Astrocyte (in vitro differentiated cells and primary cell): ENCODE data around the gene SLC66A1. TPM values are rescaled to one million over a fixed set of nuclear protein-coding genes. Genes with fewer than 3 reads are reported as not detected.

Experiments
- DNase-seq: peaks from one replicate; pipeline ENCODE4 v3.0.0-alpha.2; 2010; ENCODE audit warnings: low read depth
- FAIRE-seq: peaks from 2 replicates; lab custom pipeline; 2011; peaks lifted over from hg19 to GRCh38; lab: Jason Lieb, UNC
- H2AFZ ChIP-seq: 2 replicates; pipeline ENCODE4 v1.6.0; 2012; ENCODE audit warnings: low read depth, low read length, inconsistent platforms
- H3K27ac ChIP-seq: 2 replicates; pipeline ENCODE4 v1.5.1; 2011; ENCODE audit warnings: low read depth, low read length, inconsistent platforms
- H3K27me3 ChIP-seq: 2 replicates; pipeline ENCODE4 v1.6.0; 2011; ENCODE audit warnings: low read length, inconsistent platforms; ENCODE audit not compliant: insufficient read depth
- H3K36me3 ChIP-seq: 2 replicates; pipeline ENCODE4 v1.5.1; 2011; ENCODE audit warnings: low read length, inconsistent platforms; ENCODE audit not compliant: insufficient read depth
- H3K4me1 ChIP-seq: 2 replicates; pipeline ENCODE4 v1.5.1; 2011; ENCODE audit warnings: low read length, inconsistent platforms; ENCODE audit not compliant: insufficient read depth
- H3K4me2 ChIP-seq: 2 replicates; pipeline ENCODE4 v1.6.0; 2012; ENCODE audit warnings: low read length, inconsistent platforms
- H3K4me3 ChIP-seq: 2 replicates; pipeline ENCODE4 v1.5.1; 2011; ENCODE audit warnings: low read depth, mild to moderate bottlenecking, low read length, inconsistent platforms; ENCODE audit not compliant: insufficient read depth
- H3K79me2 ChIP-seq: 2 replicates; pipeline ENCODE4 v1.6.0; 2012; ENCODE audit warnings: mild to moderate bottlenecking, low read length, inconsistent platforms; ENCODE audit not compliant: insufficient read depth
- H3K9ac ChIP-seq: 2 replicates; pipeline ENCODE4 v1.6.0; 2012; ENCODE audit warnings: mild to moderate bottlenecking, low read length, inconsistent platforms
- H3K9me3 ChIP-seq: 2 replicates; pipeline ENCODE4 v1.5.1; 2012; ENCODE audit warnings: low read depth, mild to moderate bottlenecking, low read length, inconsistent platforms; ENCODE audit not compliant: insufficient read depth
- H4K20me1 ChIP-seq: 2 replicates; pipeline ENCODE4 v1.6.0; 2012; ENCODE audit warnings: low read length, inconsistent platforms; ENCODE audit not compliant: insufficient read depth
- H3K27ac Mint-ChIP-seq: one replicate; pipeline ENCODE4 v1.8.0; 2021; ENCODE audit warnings: mild to moderate bottlenecking, mixed read lengths; ENCODE audit not compliant: unreplicated experiment
- H3K27me3 Mint-ChIP-seq: one replicate; pipeline ENCODE4 v1.8.0; 2021; ENCODE audit warnings: low read depth, mixed read lengths; ENCODE audit not compliant: unreplicated experiment
- H3K36me3 Mint-ChIP-seq: one replicate; pipeline ENCODE4 v1.8.0; 2021; ENCODE audit warnings: low read depth, mixed read lengths; ENCODE audit not compliant: unreplicated experiment
- H3K4me1 Mint-ChIP-seq: one replicate; pipeline ENCODE4 v1.8.0; 2021; ENCODE audit warnings: low read depth, mixed read lengths; ENCODE audit not compliant: unreplicated experiment
- H3K4me3 Mint-ChIP-seq: one replicate; pipeline ENCODE4 v1.8.0; 2021; ENCODE audit warnings: mild to moderate bottlenecking, moderate library complexity, mixed read lengths; ENCODE audit not compliant: unreplicated experiment
- H3K9me3 Mint-ChIP-seq: one replicate; pipeline ENCODE4 v1.8.0; 2021; ENCODE audit warnings: mild to moderate bottlenecking, mixed read lengths; ENCODE audit not compliant: unreplicated experiment
- CTCF ChIP-seq: IDR thresholded peaks from 2 replicates; pipeline ENCODE4 v1.5.1; 2011; ENCODE audit warnings: low read depth, mild to moderate bottlenecking, inconsistent platforms, low read length, moderate library complexity; ENCODE audit not compliant: insufficient read depth
- EZH2 ChIP-seq: IDR thresholded peaks from 2 replicates; pipeline ENCODE4 v1.6.1; 2012; ENCODE audit warnings: mild to moderate bottlenecking, low read length, inconsistent platforms; ENCODE audit not compliant: insufficient read depth
- total RNA-seq: library from RNA; stranded (reverse); gene quantifications from 2 replicates; pipeline ENCODE4 v1.2.1, GENCODE V29; 2021

SLC66A1 gene
- total RNA-seq, 1 donor from 2014 or later = 21.5 TPM

- Mint-ChIP-seq H3K4me3 (no peak overlapping the region), H3K36me3 (peaks cover 18% of the 10 kb centered on the region), H3K4me1 (peaks cover 8% of the 10 kb centered on the region), H3K27me3 (no peaks in the 10 kb centered on the region), H3K27ac (no peak overlapping the region), H3K9me3 (no peaks in the 10 kb centered on the region)
- DNase-seq = no peak
- H3K9me3 ChIP-seq = no peaks in the 10 kb centered on the region
- peaks cover 81% of the 10 kb centered on the region for H3K79me2 ChIP-seq
- H3K4me1 ChIP-seq = no peaks in the 10 kb centered on the region
- no peak overlapping the region for H3K4me3 ChIP-seq
- H4K20me1 ChIP-seq = peaks cover 97% of the 10 kb centered on the region
- no peak overlapping the region for H3K27ac ChIP-seq
- TF ChIP-seq EZH2 = no peak
- no peak for TF ChIP-seq CTCF
- H3K9ac ChIP-seq = no peak overlapping the region
- H2AFZ ChIP-seq = no peak overlapping the region
- peaks cover 14% of the 10 kb centered on the region for H3K36me3 ChIP-seq
- no peak overlapping the region for H3K4me2 ChIP-seq
- FAIRE-seq = no peak
- no peaks in the 10 kb centered on the region for H3K27me3 ChIP-seq
Measured at GRCh38 chr1:19366599-19367536, 54.7 kb downstream of the SLC66A1 start.

GRCh38 chr1:19367584-19368041 lies 55.5 kb downstream of the SLC66A1 start:
- H4K20me1 ChIP-seq = peaks cover 97% of the 10 kb centered on the region
- H3K9ac ChIP-seq = no peak overlapping the region
- Mint-ChIP-seq H3K27me3 (no peaks in the 10 kb centered on the region), H3K4me3 (no peak overlapping the region), H3K27ac (no peak overlapping the region), H3K9me3 (no peaks in the 10 kb centered on the region), H3K4me1 (peaks cover 10% of the 10 kb centered on the region), H3K36me3 (peaks cover 18% of the 10 kb centered on the region)
- no peak overlapping the region for H3K4me3 ChIP-seq
- H2AFZ ChIP-seq = no peak overlapping the region
- FAIRE-seq (no peak), DNase-seq (no peak)
- no peak overlapping the region for H3K27ac ChIP-seq
- H3K9me3 ChIP-seq = no peaks in the 10 kb centered on the region
- peaks cover 82% of the 10 kb centered on the region for H3K79me2 ChIP-seq
- no peak for TF ChIP-seq EZH2
- no peak for TF ChIP-seq CTCF
- no peaks in the 10 kb centered on the region for H3K4me1 ChIP-seq
- no peak overlapping the region for H3K4me2 ChIP-seq
- H3K27me3 ChIP-seq = no peaks in the 10 kb centered on the region
- H3K36me3 ChIP-seq = peaks cover 20% of the 10 kb centered on the region

GRCh38 chr1:19368050-19368449 lies 55.9 kb downstream of the SLC66A1 start:
- H4K20me1 ChIP-seq = peaks cover 97% of the 10 kb centered on the region
- H3K27me3 Mint-ChIP-seq = no peaks in the 10 kb centered on the region
- no peak overlapping the region for H2AFZ ChIP-seq
- no peak overlapping the region for H3K27ac ChIP-seq
- no peak overlapping the region for H3K4me3 Mint-ChIP-seq
- peaks cover 20% of the 10 kb centered on the region for H3K36me3 ChIP-seq
- H3K9ac ChIP-seq = no peak overlapping the region
- H3K36me3 Mint-ChIP-seq = peaks cover 18% of the 10 kb centered on the region
- H3K4me1 Mint-ChIP-seq = peaks cover 11% of the 10 kb centered on the region
- no peak for TF ChIP-seq EZH2
- no peak for TF ChIP-seq CTCF
- H3K9me3 Mint-ChIP-seq = no peaks in the 10 kb centered on the region
- no peak overlapping the region for H3K4me2 ChIP-seq
- H3K27me3 ChIP-seq = no peaks in the 10 kb centered on the region
- no peaks in the 10 kb centered on the region for H3K9me3 ChIP-seq
- no peak overlapping the region for H3K27ac Mint-ChIP-seq
- H3K79me2 ChIP-seq = peaks cover 83% of the 10 kb centered on the region
- no peaks in the 10 kb centered on the region for H3K4me1 ChIP-seq
- H3K4me3 ChIP-seq = no peak overlapping the region
- DNase-seq (no peak), FAIRE-seq (no peak)
